AG10803 (cell line): ENCODE data around the gene SSRP1.
"Not testable (repeated sequence)": the region's sequence is repeated elsewhere in the genome, so short reads cannot be mapped to it uniquely, and the experiment has no call there.

Experiments
- DNase-seq: peaks from one replicate; pipeline ENCODE4 v3.0.0; 2010; ENCODE audit warnings: low read depth
- H3K4me3 ChIP-seq: 2 replicates; pipeline ENCODE4 v1.5.1; 2011; ENCODE audit warnings: mild to moderate bottlenecking, low read length, control low read depth
- CTCF ChIP-seq: conservative IDR thresholded peaks from 2 replicates; pipeline ENCODE4 v1.5.1; 2011; ENCODE audit warnings: mild to moderate bottlenecking, low read length, control low read depth, inconsistent platforms

The SSRP1 gene

GRCh38 chr11:57344826-57345225, 9.1 kb upstream of the SSRP1 start:
- no peak for TF ChIP-seq CTCF
- DNase-seq = no peak
- no peak overlapping the region for H3K4me3 ChIP-seq

DNA sequence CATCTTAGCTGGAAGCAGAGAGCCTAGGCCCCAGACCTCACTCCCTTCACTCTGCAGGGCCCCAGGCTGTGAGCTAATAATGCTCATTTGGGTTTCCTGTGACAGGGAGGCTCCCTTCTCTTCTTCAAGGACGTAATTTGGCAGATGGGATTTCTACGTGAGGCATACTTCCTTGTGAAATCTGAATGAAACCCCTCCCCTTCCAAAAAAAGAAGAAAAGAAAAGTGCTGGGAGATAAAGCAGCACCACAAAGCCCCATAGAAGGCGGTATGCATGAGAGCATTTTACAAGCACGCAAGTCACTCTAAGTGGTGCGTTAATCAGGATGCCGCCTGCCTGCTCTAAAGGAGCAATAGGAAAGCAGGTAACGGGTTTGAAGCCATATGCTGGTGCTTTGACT, 8.1 kb upstream of the SSRP1 start:
- DNase-seq = no peak
- H3K4me3 ChIP-seq = no peak overlapping the region
- TF ChIP-seq CTCF = no peak

- DNase-seq = no peak
- TF ChIP-seq CTCF = no peak
- H3K4me3 ChIP-seq = no peak overlapping the region
Measured at GRCh38 chr11:57342702-57343101, 7.0 kb upstream of the SSRP1 start.

- DNase-seq = no peak
- TF ChIP-seq CTCF = no peak
- no peak overlapping the region for H3K4me3 ChIP-seq
Measured at GRCh38 chr11:57341250-57341808, 5.6 kb upstream of the SSRP1 start.

DNA sequence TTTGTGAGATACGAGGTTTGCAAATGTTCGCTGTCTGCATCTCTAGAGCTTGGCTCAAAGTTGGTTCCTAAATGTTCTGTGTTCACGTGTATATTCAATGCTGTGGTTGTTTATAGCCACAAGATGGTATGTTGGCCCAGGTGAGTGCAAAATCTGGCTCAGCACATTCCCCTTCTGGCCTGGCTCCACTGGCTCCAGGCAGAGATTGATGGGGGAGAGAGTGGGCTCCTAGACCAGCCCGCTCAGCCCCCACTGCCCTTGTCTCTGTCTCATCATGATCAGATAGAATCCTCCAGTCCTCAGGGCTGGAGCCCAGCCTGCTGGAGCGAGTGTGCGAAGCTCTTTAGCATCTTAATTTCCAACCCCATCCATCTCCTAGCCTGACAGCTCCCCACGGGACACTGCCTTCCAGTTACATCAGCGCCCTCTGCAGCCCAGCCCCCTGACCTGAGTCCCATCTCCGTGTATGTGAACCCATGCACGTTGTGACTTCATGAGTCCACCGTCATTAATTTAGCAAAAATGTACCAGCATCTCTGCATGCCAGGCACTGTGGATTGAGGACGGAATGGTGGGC, 4.4 kb upstream of the SSRP1 start:
- H3K4me3 ChIP-seq = no peak overlapping the region
- peak; percentile 20 for DNase-seq
- peak; percentile 26; the same call in 1 of the 2 replicates for TF ChIP-seq CTCF

GRCh38 chr11:57339328-57339727, 3.6 kb upstream of the SSRP1 start:
- DNase-seq = no peak
- H3K4me3 ChIP-seq = no peak overlapping the region
- TF ChIP-seq CTCF = no peak

DNA sequence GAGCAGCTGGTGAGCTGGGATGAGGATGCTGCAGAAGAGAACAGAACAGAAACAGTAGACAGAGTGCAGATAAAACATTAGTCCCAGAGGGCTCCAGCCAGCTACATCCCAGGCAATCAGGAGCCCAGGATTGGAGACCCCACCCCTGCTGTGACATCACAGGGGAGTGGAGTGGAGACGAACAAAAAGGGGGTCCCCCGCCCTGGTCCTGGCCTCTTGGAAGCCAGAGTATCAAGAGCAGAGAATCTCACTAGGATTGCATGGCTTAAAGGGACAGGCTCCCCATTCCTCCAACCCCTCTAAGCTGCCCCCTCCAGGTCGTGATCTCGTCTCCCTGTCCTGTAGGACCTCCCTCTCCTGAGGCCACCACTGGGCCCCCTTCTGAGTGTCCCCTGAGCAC, 2.5 kb upstream of the SSRP1 start, which contains the start of gene P2RX3:
TSS of gene P2RX3 (plus strand) at position 211 of the 400 bp plus-strand sequence. CDS start 199 bp downstream, outside the sequence.
- DNase-seq = no peak
- no peak for TF ChIP-seq CTCF
- no peak within 1 kb of the TSS for H3K4me3 ChIP-seq

DNA sequence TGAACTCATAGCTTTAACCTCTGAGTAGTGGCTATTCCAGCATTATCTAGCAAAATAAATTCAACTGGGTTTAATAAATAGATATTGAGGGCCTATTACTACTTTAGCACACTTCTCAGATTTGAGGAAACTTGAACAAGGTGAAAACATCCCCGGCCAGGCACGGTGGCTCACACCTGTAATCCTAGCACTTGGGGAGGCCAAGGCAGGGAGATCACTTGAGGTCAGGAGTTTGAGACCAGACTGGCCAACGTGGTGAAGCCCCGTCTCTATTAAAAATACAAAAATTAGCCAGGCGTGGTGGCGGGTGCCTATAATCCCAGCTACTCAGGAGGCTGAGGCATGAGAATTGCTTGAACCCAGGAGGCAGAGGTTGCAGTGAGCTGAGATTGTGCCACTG, 1.2 kb upstream of the SSRP1 start:
- DNase-seq, H3K4me3 ChIP-seq: not testable (repeated sequence)
